ENCODE results near the gene SH3BP1.

The SH3BP1 gene

DNA sequence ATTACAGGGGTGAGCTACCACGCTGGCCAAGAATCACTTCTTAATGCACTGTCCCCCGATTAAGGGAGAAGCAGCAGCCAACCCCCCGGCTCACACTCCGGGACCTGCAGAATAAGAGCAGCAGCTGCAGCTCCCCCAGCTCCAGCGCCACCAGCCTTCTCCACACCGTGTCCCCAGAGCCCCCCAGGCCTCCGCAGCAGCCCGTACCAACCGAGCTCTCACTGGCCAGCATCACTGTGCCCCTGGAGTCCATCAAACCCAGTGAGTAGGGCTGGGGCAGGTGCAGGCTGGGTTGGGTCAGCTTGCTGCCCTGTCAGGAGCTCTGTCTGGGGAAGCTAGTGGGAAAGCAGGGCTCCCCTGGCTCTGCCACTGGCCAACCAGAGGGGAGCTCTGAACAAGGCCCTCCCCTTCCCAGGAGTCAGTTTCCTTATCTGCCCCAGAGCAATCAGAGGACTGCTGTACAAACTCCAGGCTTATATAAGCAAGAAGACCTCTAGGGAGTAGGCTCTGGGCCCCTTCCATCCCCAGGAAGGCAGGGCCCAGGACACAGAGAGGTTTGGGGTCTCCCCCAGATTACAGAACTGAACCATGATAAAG lies 8.5 kb upstream of the SH3BP1 start:
- H3K9me3 Mint-ChIP-seq = no peaks in the 10 kb centered on the region
- no peak for DNase-seq
- H3K36me3 Mint-ChIP-seq (ENCODE audit: low read depth) = no peaks in the 10 kb centered on the region
- peaks cover 49% of the 10 kb centered on the region for H3K4me1 Mint-ChIP-seq
- no peak overlapping the region for H3K27ac Mint-ChIP-seq
- TF ChIP-seq, protein P1, sequence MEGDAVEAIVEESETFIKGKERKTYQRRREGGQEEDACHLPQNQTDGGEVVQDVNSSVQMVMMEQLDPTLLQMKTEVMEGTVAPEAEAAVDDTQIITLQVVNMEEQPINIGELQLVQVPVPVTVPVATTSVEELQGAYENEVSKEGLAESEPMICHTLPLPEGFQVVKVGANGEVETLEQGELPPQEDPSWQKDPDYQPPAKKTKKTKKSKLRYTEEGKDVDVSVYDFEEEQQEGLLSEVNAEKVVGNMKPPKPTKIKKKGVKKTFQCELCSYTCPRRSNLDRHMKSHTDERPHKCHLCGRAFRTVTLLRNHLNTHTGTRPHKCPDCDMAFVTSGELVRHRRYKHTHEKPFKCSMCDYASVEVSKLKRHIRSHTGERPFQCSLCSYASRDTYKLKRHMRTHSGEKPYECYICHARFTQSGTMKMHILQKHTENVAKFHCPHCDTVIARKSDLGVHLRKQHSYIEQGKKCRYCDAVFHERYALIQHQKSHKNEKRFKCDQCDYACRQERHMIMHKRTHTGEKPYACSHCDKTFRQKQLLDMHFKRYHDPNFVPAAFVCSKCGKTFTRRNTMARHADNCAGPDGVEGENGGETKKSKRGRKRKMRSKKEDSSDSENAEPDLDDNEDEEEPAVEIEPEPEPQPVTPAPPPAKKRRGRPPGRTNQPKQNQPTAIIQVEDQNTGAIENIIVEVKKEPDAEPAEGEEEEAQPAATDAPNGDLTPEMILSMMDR (IDR thresholded peaks at IDR 0.05) = no peak
- no peaks in the 10 kb centered on the region for H3K27me3 Mint-ChIP-seq (ENCODE audit: low read depth, poor library complexity)
- no peak overlapping the region for H3K4me3 Mint-ChIP-seq

DNA sequence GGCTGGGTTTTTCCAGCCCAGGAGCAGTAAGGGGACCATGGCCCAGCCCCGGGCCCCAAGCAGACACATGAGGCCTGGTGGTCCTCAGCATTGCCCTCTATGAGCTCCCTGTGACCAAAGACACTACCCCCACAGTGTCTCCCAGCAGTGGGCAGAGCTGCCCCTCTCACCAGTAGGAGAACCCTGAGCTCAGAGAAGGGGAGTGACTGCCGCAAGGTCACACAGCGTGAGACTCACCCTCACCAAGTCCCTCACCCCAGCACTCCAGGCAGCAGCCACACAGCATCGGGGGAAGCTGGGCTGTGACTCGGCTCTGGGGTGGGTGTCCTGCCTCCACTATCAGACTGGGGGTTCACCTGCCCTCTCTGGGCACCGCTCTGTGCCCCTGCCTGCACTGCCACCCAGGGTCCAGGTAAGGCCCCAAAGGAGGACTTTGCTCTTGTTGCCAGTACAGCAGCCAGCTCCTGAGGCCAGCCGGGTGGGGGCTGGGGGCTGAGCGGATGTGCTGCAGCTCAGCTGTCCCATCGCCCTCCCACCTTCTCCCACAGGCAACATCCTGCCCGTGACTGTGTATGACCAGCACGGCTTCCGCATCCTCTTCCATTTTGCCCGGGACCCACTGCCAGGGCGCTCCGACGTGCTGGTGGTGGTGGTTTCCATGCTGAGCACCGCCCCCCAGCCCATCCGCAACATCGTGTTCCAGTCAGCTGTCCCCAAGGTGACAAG lies 7.9 kb upstream of the SH3BP1 start:
- Mint-ChIP-seq H3K27me3 (ENCODE audit: low read depth, poor library complexity) (no peaks in the 10 kb centered on the region), H3K4me3 (no peak overlapping the region), H3K4me1 (peaks cover 56% of the 10 kb centered on the region), H3K36me3 (ENCODE audit: low read depth) (no peaks in the 10 kb centered on the region), H3K27ac (no peak overlapping the region), H3K9me3 (no peaks in the 10 kb centered on the region)
- no peak for DNase-seq
- TF ChIP-seq, protein P1 (IDR thresholded peaks at IDR 0.05) = no peak

DNA sequence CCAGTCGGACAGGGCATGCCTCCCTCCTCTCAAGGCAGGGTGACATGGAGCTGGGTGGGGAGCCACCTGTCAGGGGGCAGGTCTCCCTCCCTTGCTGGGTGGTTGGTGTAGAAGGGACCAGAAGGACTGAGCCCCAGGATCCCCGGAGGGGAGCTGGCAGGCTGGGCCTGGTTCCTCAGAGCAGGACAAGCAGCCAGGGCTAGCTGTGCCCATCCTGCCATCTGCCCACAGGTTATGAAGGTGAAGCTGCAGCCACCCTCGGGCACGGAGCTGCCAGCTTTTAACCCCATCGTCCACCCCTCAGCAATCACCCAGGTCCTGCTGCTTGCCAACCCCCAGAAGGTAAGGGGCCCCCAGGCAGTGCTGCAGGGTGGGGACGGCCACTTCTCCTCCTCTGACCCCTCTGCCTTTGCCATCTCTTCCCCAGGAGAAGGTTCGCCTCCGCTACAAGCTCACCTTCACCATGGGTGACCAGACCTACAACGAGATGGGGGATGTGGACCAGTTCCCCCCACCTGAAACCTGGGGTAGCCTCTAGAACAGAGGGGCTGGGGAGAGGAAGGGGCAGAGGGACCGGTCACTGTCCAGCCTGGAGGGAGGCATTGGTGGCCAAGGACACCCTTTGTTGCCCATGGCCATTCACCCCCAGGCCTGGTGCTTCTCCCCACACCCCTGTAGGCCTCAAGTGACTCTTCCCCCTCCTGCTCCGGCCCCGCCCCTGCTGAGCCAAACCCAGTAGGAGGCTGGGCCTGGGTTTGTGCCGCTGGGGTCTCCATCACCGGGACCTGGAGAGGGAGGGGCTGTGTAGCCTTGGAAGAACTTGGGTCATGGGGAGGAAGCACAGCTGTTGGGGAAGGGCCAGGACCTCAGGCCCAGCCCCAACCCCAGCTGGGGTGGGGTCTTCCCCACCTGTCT lies 7.0 kb upstream of the SH3BP1 start:
- no peaks in the 10 kb centered on the region for H3K9me3 Mint-ChIP-seq
- no peaks in the 10 kb centered on the region for H3K36me3 Mint-ChIP-seq (ENCODE audit: low read depth)
- no peak overlapping the region for H3K4me3 Mint-ChIP-seq
- H3K27me3 Mint-ChIP-seq (ENCODE audit: low read depth, poor library complexity) = no peaks in the 10 kb centered on the region
- no peak for DNase-seq
- H3K4me1 Mint-ChIP-seq = peaks cover 58% of the 10 kb centered on the region
- H3K27ac Mint-ChIP-seq = peak overlapping the region; percentile 98
- TF ChIP-seq, protein P1 (IDR thresholded peaks at IDR 0.05) = no peak

DNA sequence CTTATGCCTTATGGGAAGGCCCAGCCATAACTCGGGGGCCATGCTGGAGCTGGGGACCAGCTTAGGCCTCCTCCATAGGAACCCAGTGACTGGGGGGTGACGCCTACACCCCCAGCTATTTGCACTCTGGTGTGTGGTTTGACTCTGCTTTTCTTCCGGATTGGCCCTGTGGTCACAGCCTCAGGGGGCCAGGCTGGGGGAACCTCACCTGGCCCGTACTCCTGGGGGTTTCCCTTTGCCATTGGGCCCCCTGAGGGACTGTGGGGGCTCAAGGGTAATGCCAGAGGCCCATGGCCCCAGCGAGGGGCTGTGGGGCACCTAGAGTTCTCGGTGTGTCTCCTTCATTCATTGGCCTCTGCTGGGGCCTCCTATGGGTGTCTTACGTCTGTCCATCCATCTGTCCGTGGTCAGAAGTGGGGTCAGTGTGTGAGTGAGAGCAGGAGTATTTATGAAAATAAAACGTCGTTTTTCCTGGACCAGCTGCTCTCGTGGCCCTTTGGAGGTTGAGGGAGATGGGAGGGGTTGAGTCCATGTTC lies 6.3 kb upstream of the SH3BP1 start:
- Mint-ChIP-seq H3K4me3 (peak overlapping the region; percentile 67), H3K36me3 (ENCODE audit: low read depth) (no peaks in the 10 kb centered on the region), H3K27ac (peak overlapping the region; percentile 98), H3K27me3 (ENCODE audit: low read depth, poor library complexity) (no peaks in the 10 kb centered on the region), H3K4me1 (peaks cover 65% of the 10 kb centered on the region), H3K9me3 (no peaks in the 10 kb centered on the region)
- DNase-seq = no peak
- TF ChIP-seq, protein P1 (IDR thresholded peaks at IDR 0.05) = no peak

DNA sequence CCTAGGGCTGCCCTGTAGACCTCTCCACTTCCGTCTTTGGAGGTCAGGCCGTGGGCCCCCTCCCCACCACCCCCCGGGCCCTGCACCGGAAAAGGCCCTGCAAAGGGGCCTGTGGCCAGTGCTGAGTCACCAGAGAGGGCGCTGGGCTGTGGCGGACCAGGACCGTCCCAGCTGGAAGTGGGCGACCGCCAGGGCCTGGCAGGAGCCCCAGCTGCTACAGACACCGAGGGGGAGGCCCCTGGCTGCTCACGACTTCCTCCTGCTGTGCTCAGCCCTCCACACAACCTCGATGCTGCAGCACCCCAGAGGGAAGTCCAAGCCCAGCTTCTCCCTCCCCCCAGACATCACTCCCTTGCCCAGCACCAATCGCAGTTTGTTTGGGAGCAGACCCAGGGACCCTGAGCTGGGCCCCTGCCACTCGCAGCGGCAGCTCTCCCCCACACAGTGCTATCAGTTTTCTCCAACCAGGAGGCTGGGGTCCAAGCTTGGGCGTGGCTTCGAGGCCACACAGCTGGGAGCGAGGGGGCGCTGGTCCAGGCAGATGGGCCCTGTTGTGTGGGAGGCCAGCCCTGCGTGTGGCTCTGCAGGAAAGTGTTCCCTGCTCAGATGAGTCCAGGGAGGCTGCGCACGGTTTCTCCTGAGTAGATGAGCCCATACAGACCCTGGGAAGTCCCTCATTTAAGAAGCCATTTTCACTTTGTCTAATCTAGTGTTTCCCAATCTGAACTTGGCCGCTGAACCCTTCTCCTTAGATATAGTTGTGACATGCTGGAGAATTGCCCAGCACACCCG lies 5.6 kb upstream of the SH3BP1 start:
- Mint-ChIP-seq H3K36me3 (ENCODE audit: low read depth) (no peaks in the 10 kb centered on the region), H3K4me1 (peaks cover 71% of the 10 kb centered on the region), H3K9me3 (no peaks in the 10 kb centered on the region), H3K27me3 (ENCODE audit: low read depth, poor library complexity) (no peaks in the 10 kb centered on the region), H3K27ac (peak overlapping the region; percentile 98), H3K4me3 (peak overlapping the region; percentile 67)
- peak; percentile 85 for DNase-seq
- TF ChIP-seq, protein P1 (IDR thresholded peaks at IDR 0.05) = no peak
